HepG2 (cell line): ENCODE data around the gene RNU7-1. TPM values are rescaled to one million over a fixed set of nuclear protein-coding genes. Genes with fewer than 3 reads are reported as not detected.
A peak's percentile ranks its signal among the peaks of the same experiment; 100 is the strongest.

Source experiments
- DPF2 ChIP-seq: sonication (generic); formaldehyde crosslinking; IDR thresholded peaks from 2 replicates; pipeline ENCODE4 v1.4.0; 2020; ENCODE audit warnings: mild to moderate bottlenecking, low read depth, missing genetic modification reagents, borderline replicate concordance
- FOXA1 ChIP-seq, 2 experiments: fragments of 450-650 bp in 1 of 2; sonication (generic) in 1 of 2; formaldehyde crosslinking in 1 of 2; IDR thresholded peaks; 2 replicates each; pipeline versions ENCODE4 v1.4.0 to v1.6.1; 2016 to 2020; ENCODE audit warnings: missing genetic modification reagents in 1 of 2
- GLI4 ChIP-seq: sonication (generic); formaldehyde crosslinking; IDR thresholded peaks from 2 replicates; pipeline ENCODE4 v1.5.1; 2020; ENCODE audit warnings: missing genetic modification reagents, mild to moderate bottlenecking, moderate library complexity, borderline replicate concordance
- ISX ChIP-seq: sonication (generic); formaldehyde crosslinking; conservative IDR thresholded peaks from 2 replicates; pipeline ENCODE4 v1.5.0; 2020; ENCODE audit warnings: missing genetic modification reagents
- KMT2B ChIP-seq: IDR thresholded peaks from 2 replicates; pipeline ENCODE4 v1.6.1; 2016; ENCODE audit warnings: missing genetic modification reagents, missing compliant biosample characterization
- MED1 ChIP-seq: sonication (generic); formaldehyde crosslinking; IDR thresholded peaks from 2 replicates; pipeline ENCODE4 v1.4.0; 2020; ENCODE audit warnings: missing genetic modification reagents
- MEIS2 ChIP-seq: sonication (generic); formaldehyde crosslinking; IDR thresholded peaks from 2 replicates; pipeline ENCODE4 v1.9.0; 2021; ENCODE audit warnings: mild to moderate bottlenecking, missing genetic modification reagents
- NR1H2 ChIP-seq: sonication (generic); formaldehyde crosslinking; IDR thresholded peaks from 2 replicates; pipeline ENCODE4 v1.8.1; 2022; ENCODE audit warnings: low read depth, missing genetic modification reagents, borderline replicate concordance
- ZNF180 ChIP-seq: sonication (generic); formaldehyde crosslinking; IDR thresholded peaks from 2 replicates; pipeline ENCODE4 v1.4.0; 2020; ENCODE audit warnings: low read depth, missing genetic modification reagents, borderline replicate concordance
- ZNF724P ChIP-seq: sonication (generic); formaldehyde crosslinking; IDR thresholded peaks from 2 replicates; pipeline ENCODE4 v1.8.0; 2022; ENCODE audit warnings: missing genetic modification reagents, borderline replicate concordance
- polyA plus RNA-seq, 8 experiments: library from polyadenylated mRNA; depleted of rRNA in 3 of 8; stranded (reverse) in 7 of 8; unstranded in 1 of 8; fragments of >200 nt; fragmentation: Illumina TruSeq in 4 of 8; extraction: Trizol in 4 of 8; gene quantifications; 2 replicates each; pipeline versions ENCODE4 v1.2.1 to v1.2.3, GENCODE V29; 2011 to 2016; ENCODE audit warnings: low read depth in 4 of 8, missing spikeins in 1 of 8, mixed read lengths in 1 of 8; ENCODE audit not compliant: insufficient read depth in 1 of 8
- total RNA-seq, 5 experiments: library from RNA; depleted of rRNA; stranded (reverse); fragments of >200 nt; fragmentation: Illumina TruSeq; extraction: Trizol; gene quantifications; 2 replicates each; pipeline ENCODE4 v1.2.3, GENCODE V29; 2016; ENCODE audit warnings: low read depth in 1 of 5
- TF ChIP-seq, protein P1 (sequence below): sonication (generic); formaldehyde crosslinking; conservative IDR thresholded peaks from 2 replicates; pipeline ENCODE4 v1.8.0; 2022; ENCODE audit warnings: missing genetic modification reagents
- TF ChIP-seq, protein P2 (sequence below): sonication (generic); formaldehyde crosslinking; conservative IDR thresholded peaks from 2 replicates; pipeline ENCODE4 v1.8.0; 2022; ENCODE audit warnings: low read depth, missing genetic modification reagents
- TF ChIP-seq, protein P3 (sequence below): sonication (generic); formaldehyde crosslinking; IDR thresholded peaks from 2 replicates; pipeline ENCODE4 v1.5.0; 2020; ENCODE audit warnings: mild to moderate bottlenecking, missing genetic modification reagents
- TF ChIP-seq, protein P4 (sequence below): sonication (generic); formaldehyde crosslinking; IDR thresholded peaks from 2 replicates; pipeline ENCODE4 v1.4.0; 2020; ENCODE audit warnings: mild to moderate bottlenecking, missing genetic modification reagents
- TF ChIP-seq, protein P5 (sequence below): sonication (generic); formaldehyde crosslinking; IDR thresholded peaks from 2 replicates; pipeline ENCODE4 v1.8.0; 2022; ENCODE audit warnings: missing genetic modification reagents, mild to moderate bottlenecking, borderline replicate concordance
- TF ChIP-seq, protein P6 (sequence below), 2 experiments: sonication (generic) in 1 of 2; formaldehyde crosslinking in 1 of 2; IDR thresholded peaks; 2 replicates each; pipeline versions ENCODE4 v1.5.1 to v1.6.1; 2011 to 2020; ENCODE audit warnings: borderline replicate concordance in 1 of 2, low read depth in 1 of 2, low read length in 1 of 2, mild to moderate bottlenecking in 1 of 2, missing genetic modification reagents in 1 of 2, moderate library complexity in 1 of 2

Gene RNU7-1
- total and polyA plus RNA-seq, 2 of the 13 experiments (the other 11 are each of a cell fraction or from before 2014, with no cell fraction given): not detected

DNA sequence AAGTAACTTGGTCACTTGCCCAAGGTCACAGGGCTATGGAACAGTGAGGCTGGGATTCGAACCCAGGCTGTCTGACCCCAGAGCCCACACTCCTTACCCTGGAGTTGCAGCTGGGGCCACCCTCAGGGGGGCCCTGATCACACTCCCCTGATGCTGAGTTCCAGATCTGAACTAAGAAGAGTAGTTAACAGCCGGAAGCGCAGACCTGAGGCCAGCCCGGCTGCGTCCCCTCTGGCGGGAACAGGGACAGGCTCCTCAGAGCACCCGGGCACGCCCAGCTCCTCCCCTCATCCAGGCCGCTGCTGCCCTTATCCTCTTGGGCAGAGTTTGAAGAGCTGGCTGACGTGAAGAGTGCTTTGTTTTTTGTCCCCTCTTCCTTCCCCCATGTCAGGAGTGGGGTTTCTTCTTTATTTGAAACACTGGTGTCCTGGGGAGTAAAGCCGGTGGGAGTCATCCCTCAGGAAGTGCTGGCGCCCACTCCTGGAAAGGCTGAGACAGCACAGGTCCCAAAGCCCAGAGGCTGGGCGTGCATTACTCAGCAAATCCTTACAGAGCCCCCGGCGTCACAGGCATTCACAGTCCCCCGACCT lies 18.2 kb downstream of the RNU7-1 start (continued):
- TF ChIP-seq GLI4 (CRISPR knock-in tag) (no peak), ZNF180 (CRISPR knock-in tag) (no peak), KMT2B (CRISPR knock-in tag) (no peak; the same call in 1 of the 2 replicates), ZNF724P (CRISPR knock-in tag) (no peak), MED1 (peak; percentile 42; the same call in 1 of the 2 replicates), MEIS2 (no peak), NR1H2 (CRISPR knock-in tag) (no peak), ISX (CRISPR knock-in tag) (no peak), DPF2 (CRISPR knock-in tag) (no peak), FOXA1 (IDR thresholded peaks at IDR 0.05) (no peak), FOXA1 (CRISPR knock-in tag; IDR thresholded peaks at IDR 0.05) (no peak)
- TF ChIP-seq, protein P1, sequence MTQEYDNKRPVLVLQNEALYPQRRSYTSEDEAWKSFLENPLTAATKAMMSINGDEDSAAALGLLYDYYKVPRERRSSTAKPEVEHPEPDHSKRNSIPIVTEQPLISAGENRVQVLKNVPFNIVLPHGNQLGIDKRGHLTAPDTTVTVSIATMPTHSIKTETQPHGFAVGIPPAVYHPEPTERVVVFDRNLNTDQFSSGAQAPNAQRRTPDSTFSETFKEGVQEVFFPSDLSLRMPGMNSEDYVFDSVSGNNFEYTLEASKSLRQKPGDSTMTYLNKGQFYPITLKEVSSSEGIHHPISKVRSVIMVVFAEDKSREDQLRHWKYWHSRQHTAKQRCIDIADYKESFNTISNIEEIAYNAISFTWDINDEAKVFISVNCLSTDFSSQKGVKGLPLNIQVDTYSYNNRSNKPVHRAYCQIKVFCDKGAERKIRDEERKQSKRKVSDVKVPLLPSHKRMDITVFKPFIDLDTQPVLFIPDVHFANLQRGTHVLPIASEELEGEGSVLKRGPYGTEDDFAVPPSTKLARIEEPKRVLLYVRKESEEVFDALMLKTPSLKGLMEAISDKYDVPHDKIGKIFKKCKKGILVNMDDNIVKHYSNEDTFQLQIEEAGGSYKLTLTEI (CRISPR knock-in tag): no peak
- TF ChIP-seq, protein P2, sequence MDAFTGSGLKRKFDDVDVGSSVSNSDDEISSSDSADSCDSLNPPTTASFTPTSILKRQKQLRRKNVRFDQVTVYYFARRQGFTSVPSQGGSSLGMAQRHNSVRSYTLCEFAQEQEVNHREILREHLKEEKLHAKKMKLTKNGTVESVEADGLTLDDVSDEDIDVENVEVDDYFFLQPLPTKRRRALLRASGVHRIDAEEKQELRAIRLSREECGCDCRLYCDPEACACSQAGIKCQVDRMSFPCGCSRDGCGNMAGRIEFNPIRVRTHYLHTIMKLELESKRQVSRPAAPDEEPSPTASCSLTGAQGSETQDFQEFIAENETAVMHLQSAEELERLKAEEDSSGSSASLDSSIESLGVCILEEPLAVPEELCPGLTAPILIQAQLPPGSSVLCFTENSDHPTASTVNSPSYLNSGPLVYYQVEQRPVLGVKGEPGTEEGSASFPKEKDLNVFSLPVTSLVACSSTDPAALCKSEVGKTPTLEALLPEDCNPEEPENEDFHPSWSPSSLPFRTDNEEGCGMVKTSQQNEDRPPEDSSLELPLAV (CRISPR knock-in tag): no peak
- TF ChIP-seq, protein P3, sequence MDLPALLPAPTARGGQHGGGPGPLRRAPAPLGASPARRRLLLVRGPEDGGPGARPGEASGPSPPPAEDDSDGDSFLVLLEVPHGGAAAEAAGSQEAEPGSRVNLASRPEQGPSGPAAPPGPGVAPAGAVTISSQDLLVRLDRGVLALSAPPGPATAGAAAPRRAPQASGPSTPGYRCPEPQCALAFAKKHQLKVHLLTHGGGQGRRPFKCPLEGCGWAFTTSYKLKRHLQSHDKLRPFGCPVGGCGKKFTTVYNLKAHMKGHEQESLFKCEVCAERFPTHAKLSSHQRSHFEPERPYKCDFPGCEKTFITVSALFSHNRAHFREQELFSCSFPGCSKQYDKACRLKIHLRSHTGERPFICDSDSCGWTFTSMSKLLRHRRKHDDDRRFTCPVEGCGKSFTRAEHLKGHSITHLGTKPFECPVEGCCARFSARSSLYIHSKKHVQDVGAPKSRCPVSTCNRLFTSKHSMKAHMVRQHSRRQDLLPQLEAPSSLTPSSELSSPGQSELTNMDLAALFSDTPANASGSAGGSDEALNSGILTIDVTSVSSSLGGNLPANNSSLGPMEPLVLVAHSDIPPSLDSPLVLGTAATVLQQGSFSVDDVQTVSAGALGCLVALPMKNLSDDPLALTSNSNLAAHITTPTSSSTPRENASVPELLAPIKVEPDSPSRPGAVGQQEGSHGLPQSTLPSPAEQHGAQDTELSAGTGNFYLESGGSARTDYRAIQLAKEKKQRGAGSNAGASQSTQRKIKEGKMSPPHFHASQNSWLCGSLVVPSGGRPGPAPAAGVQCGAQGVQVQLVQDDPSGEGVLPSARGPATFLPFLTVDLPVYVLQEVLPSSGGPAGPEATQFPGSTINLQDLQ (CRISPR knock-in tag): no peak
- TF ChIP-seq, protein P4, sequence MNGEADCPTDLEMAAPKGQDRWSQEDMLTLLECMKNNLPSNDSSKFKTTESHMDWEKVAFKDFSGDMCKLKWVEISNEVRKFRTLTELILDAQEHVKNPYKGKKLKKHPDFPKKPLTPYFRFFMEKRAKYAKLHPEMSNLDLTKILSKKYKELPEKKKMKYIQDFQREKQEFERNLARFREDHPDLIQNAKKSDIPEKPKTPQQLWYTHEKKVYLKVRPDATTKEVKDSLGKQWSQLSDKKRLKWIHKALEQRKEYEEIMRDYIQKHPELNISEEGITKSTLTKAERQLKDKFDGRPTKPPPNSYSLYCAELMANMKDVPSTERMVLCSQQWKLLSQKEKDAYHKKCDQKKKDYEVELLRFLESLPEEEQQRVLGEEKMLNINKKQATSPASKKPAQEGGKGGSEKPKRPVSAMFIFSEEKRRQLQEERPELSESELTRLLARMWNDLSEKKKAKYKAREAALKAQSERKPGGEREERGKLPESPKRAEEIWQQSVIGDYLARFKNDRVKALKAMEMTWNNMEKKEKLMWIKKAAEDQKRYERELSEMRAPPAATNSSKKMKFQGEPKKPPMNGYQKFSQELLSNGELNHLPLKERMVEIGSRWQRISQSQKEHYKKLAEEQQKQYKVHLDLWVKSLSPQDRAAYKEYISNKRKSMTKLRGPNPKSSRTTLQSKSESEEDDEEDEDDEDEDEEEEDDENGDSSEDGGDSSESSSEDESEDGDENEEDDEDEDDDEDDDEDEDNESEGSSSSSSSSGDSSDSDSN (CRISPR knock-in tag): no peak
- TF ChIP-seq, protein P5, sequence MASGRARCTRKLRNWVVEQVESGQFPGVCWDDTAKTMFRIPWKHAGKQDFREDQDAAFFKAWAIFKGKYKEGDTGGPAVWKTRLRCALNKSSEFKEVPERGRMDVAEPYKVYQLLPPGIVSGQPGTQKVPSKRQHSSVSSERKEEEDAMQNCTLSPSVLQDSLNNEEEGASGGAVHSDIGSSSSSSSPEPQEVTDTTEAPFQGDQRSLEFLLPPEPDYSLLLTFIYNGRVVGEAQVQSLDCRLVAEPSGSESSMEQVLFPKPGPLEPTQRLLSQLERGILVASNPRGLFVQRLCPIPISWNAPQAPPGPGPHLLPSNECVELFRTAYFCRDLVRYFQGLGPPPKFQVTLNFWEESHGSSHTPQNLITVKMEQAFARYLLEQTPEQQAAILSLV: no peak
- TF ChIP-seq, protein P6, sequence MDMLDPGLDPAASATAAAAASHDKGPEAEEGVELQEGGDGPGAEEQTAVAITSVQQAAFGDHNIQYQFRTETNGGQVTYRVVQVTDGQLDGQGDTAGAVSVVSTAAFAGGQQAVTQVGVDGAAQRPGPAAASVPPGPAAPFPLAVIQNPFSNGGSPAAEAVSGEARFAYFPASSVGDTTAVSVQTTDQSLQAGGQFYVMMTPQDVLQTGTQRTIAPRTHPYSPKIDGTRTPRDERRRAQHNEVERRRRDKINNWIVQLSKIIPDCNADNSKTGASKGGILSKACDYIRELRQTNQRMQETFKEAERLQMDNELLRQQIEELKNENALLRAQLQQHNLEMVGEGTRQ (IDR thresholded peaks at IDR 0.05; ENCODE audit: low read depth, low read length): no peak
- TF ChIP-seq, protein P6 (CRISPR knock-in tag; IDR thresholded peaks at IDR 0.05; ENCODE audit: borderline replicate concordance): no peak
